Measurements from ENCODE around the gene ZNF784. TPM values are rescaled to one million over a fixed set of nuclear protein-coding genes. Genes with fewer than 3 reads are reported as not detected.

The ZNF784 gene
- total RNA-seq, 1 donor = 6.3 TPM

DNA sequence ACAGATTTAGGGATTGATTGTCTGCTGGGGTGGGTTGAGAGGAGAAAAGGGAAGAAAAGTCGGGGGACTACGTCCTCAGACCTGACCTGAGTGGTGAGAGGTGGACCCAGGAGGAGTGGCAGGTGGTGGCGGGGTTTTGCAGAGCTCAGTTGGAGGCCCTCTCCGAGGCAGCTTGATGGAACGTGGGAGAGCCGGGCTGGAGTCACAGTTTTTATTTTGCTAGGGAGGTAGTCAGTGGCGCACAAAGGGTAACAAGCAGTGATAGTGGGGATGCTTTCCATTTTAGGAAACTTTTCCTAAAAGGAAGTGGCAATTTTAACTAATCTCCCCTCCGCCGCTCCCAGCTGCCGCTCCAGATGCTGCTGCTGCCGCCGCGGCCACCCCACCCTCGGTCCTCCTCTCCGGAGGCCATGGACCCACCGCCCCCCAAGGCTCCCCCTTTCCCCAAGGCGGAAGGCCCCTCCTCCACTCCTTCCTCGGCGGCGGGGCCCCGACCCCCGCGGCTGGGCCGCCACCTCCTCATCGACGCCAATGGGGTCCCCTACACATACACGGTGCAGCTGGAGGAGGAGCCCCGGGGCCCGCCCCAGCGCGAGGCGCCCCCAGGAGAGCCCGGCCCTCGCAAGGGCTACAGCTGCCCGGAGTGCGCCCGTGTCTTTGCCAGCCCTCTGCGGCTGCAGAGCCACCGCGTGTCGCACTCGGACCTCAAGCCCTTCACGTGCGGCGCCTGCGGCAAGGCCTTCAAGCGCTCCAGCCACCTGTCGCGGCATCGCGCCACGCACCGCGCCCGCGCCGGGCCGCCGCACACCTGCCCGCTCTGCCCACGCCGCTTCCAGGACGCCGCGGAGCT lies 18.0 kb upstream of the ZNF784 start:
- Histone ChIP-seq H3K27me3 (ENCODE audit: insufficient read depth, low read length) (no peaks in the 10 kb centered on the region), H3K4me1 (ENCODE audit: insufficient read depth, low read length) (peaks cover 62% of the 10 kb centered on the region), H3K4me3 (ENCODE audit: low read length) (peak overlapping the region; percentile 54), H3K9me3 (ENCODE audit: low read depth, low read length) (no peaks in the 10 kb centered on the region)

DNA sequence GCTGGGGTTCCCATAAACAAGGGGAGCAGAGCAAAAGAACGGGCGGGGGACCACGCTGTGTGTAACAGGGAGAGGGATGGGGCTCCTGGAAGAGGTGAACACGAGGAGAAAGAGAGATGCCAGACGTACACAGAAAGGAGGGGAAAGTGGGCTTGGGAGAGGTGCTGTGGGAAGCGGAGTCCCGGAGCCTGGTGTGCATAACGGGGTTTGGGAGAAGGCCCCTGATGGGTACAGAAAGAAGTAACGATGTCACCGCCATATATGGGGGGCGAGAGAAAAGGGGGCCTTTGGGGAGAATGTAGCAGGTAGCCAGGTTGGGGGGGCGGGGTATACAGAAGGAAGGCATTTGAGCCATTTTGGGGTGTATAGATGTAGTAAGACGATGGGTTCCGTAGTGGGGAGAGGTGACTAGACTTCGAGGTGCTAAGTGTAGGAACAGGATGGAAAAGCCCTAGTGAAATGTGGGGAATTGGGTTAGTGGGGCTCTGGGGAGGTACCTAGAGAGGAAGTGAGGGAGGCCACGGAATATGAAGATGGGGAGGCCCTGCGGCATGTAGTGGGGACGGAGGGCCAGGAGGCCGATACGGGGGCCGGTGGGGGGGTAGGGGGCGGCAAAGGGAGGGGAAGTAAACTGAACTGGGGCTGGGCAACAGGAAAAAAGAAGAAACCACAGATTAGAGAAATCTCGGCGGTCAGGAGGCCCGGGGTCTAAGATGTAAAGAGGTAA lies 17.2 kb upstream of the ZNF784 start:
- Histone ChIP-seq H3K4me3 (ENCODE audit: low read length) (peak overlapping the region; percentile 54), H3K27me3 (ENCODE audit: insufficient read depth, low read length) (no peaks in the 10 kb centered on the region), H3K4me1 (ENCODE audit: insufficient read depth, low read length) (peaks cover 63% of the 10 kb centered on the region), H3K9me3 (ENCODE audit: low read depth, low read length) (no peaks in the 10 kb centered on the region)

DNA sequence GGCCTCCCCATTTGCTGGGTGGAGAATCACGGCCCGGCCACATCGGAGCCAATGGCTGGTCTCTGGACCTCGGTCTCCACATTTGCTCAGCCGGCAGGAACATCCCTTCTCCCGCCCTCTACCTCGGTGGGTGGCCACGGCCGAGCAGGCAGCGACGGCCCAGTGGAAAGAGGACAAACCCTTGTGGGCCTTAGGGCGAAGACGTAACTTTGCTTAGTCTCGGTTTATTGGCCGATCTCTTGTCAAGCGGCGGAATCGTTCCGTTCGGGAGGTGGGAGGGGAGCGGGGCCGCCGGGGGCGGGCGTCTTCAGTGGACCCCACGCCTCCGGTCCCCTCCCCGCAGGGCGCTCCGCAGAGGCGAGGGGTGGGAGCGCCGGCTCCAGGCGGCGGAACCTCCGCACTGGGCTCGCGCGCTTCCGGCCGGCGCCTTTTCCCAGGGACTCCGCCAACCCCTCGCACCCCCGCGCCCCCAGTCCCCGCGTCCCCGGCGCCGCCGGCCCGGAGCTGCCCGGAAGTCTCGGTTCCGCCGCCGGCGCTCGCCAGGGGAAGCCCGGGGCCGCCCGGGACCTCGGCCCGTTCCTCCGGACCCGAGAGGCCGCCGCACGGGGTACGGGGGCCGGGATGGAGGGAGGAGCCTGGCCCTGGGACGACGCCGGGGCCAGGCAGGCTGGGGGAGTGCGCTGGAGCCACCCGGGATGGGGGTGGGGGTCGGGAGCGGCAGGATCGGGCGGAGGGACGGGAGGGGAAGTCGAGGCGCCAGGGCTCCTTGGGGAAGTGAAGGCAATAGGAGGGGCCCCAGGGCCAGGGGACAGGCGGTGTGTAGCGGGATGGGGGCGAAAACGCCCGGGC lies 16.4 kb upstream of the ZNF784 start, which contains the start of gene ZNF580:
Gene ZNF580, plus strand, starts transcription at position 426 of the 849 bp plus-strand sequence. CDS start 1,507 bp downstream, outside the sequence.
- H3K4me1 ChIP-seq (ENCODE audit: insufficient read depth, low read length) = peaks cover 71% of the 10 kb centered on the region
- peak within 1 kb of the TSS; percentile 47 for H3K4me3 ChIP-seq (ENCODE audit: low read length)
- H3K27me3 ChIP-seq (ENCODE audit: insufficient read depth, low read length) = no peaks in the 10 kb centered on the region
- no peaks in the 10 kb centered on the region for H3K9me3 ChIP-seq (ENCODE audit: low read depth, low read length)

DNA sequence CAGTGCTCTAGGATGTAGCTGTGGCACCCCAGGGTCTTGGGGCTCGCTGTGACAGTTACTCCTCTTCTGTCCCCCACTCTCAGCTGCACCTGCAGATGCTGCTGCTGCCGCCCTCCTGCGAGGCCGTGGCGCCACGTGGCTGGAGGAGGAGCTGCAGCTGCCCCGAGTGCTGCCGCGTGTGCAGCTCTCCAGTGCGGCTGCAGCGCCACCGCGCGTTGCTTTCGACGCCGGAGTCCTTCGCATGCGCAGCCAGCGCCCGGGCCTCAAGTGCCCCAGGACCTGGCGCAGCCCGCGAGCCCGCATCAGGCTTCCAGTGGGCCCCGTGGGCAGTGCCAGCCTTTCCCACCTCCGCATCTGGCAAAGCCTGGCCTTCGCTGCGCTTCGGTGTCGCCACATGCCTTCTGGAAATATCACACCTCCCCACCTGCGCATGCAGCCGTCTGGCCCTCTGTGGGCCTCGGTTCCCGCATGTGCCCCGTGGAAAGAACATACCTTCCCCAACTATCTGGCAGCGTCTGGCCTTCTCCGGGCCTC lies 15.7 kb upstream of the ZNF784 start:
- Histone ChIP-seq H3K4me1 (ENCODE audit: insufficient read depth, low read length) (peaks cover 77% of the 10 kb centered on the region), H3K27me3 (ENCODE audit: insufficient read depth, low read length) (no peaks in the 10 kb centered on the region), H3K9me3 (ENCODE audit: low read depth, low read length) (no peaks in the 10 kb centered on the region), H3K4me3 (ENCODE audit: low read length) (no peak overlapping the region)

DNA sequence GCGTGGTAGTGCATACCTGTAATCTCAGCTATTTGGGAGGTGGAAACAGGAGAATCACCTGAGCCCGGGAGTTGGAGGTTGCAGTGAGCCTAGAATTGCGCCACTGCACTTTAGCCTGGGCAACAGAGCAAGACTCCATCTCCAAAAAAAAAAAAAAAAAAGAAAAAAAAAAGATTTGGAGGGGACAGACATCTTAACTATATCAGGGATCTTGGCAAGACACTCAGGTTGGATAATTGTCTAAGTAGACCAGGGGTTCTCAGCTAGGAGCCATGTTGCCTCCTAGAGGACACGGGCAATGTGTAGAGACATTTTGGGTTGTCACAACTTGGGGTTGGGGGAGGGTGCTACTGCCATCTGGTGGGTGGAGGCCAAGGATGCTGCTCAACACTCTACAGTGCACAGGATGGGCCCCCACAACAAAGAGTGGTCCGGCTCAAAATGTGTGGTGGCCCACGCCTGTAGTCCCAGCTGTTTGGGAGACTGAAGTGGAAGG lies 14.5 kb upstream of the ZNF784 start:
- no peaks in the 10 kb centered on the region for H3K9me3 ChIP-seq (ENCODE audit: low read depth, low read length)
- H3K27me3 ChIP-seq (ENCODE audit: insufficient read depth, low read length) = no peaks in the 10 kb centered on the region
- peaks cover 74% of the 10 kb centered on the region for H3K4me1 ChIP-seq (ENCODE audit: insufficient read depth, low read length)
- H3K4me3 ChIP-seq (ENCODE audit: low read length) = no peak overlapping the region

DNA sequence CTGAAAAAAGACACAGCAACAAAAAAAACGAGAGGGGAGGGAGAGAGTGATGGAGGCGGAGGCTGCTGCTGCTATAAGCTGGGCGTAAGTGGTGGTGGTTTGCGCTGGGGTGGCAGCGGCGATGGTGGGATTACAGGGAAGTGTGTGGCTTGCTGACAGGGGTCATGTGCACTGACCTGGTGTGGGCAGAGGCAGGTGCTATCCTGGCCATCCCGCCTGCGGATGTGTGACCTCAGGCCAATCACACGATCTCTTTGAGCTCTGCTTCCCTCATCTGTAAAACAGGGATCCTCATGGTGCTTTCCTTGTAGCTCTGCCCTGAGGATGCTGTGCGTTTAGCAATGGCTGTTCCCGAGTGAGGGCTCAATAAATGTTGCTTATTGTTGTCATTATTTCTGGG lies 13.2 kb upstream of the ZNF784 start:
- Histone ChIP-seq H3K27me3 (ENCODE audit: insufficient read depth, low read length) (no peaks in the 10 kb centered on the region), H3K9me3 (ENCODE audit: low read depth, low read length) (no peaks in the 10 kb centered on the region), H3K4me3 (ENCODE audit: low read length) (no peak overlapping the region), H3K4me1 (ENCODE audit: insufficient read depth, low read length) (peaks cover 71% of the 10 kb centered on the region)

DNA sequence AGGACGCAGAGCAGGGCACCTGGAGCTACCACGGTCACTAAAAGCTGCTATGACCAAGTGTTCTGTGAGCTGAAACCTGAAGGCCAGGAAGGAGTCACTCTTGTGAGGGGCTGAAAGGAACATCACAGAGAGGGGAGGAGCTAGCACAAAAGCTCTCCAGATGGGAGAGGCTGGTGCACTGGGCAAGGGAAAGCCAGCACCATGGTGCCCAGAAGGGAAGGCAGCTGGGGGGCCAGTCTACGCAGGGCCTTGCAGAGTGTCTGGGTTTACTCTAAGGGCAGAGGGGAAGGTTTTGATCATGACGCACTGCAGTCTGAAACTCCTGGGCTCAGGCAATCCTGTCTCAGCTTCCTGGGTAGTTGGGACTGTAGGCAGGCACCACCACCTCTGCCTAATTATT lies 12.4 kb upstream of the ZNF784 start:
- no peak overlapping the region for H3K4me3 ChIP-seq (ENCODE audit: low read length)
- H3K4me1 ChIP-seq (ENCODE audit: insufficient read depth, low read length) = peaks cover 72% of the 10 kb centered on the region
- H3K9me3 ChIP-seq (ENCODE audit: low read depth, low read length) = no peaks in the 10 kb centered on the region
- no peaks in the 10 kb centered on the region for H3K27me3 ChIP-seq (ENCODE audit: insufficient read depth, low read length)

DNA sequence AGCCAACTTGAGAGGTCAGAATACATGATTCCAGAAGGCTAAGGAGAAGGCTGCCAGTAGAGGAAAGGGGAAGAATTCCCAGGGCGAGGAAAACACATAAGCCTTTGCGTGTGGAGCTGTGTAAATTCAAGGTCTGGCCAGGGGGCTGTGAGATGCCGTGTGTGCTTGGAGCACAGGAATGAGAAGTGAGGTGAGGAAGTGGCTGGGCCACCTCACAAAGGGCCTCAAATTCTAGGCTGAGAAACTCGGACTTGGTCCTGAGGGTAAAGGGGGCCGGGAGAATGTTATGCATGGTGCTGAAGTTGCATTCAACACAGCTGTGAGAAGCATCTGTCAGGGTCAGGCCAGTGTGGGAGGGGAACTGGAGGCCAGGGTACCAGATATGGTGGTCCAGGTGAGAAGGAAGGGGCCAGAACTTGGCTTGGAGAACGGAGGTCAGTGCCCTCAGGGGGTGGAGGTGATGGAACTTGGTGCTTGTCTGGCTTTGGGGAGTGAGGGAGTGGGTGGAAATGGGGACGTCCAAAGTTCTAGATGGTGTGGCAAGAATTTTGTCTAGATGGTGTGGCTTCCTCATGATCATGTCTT lies 11.6 kb upstream of the ZNF784 start:
- peaks cover 69% of the 10 kb centered on the region for H3K4me1 ChIP-seq (ENCODE audit: insufficient read depth, low read length)
- H3K4me3 ChIP-seq (ENCODE audit: low read length) = peak overlapping the region; percentile 75
- H3K27me3 ChIP-seq (ENCODE audit: insufficient read depth, low read length) = no peaks in the 10 kb centered on the region
- no peaks in the 10 kb centered on the region for H3K9me3 ChIP-seq (ENCODE audit: low read depth, low read length)

DNA sequence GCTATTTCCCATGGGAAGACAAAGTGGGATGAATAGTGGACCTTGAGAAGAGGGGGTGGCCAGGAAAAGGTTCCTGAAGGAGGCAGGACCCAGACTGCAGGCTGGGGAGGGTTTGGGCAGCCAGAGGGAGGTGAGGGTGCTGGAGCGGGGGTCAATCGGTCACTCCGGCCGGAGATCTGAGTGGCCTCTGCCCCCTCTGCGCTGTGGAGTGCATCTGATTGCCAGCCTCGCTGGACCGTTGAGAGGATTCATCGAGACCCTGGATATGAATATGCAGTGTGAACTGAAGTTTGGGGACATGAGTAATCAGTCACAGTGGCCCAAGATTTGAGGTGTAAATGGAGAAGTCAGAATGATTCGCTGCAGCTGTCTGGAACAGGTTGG lies 11.0 kb upstream of the ZNF784 start:
- H3K9me3 ChIP-seq (ENCODE audit: low read depth, low read length) = no peaks in the 10 kb centered on the region

DNA sequence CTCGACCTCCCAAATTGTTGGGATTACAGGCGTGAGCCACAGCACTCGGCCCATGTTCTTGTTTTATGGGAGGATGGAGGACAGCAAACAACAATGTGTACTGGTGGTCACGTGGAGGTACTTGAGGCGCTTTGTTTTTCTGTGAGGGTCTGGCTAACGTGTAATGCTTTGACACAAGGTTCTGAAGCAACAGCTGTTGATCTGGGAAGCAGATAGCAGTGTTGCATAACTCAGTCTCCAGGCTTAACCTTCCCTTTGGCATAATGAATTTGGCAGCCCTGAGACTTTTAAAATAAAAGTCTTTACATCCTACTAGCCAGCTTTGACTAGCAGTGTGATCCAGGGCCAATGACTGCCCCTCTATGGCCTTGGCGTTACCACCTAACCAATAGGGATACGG lies 9.5 kb upstream of the ZNF784 start:
- no peaks in the 10 kb centered on the region for H3K27me3 ChIP-seq (ENCODE audit: insufficient read depth, low read length)
- no peaks in the 10 kb centered on the region for H3K9me3 ChIP-seq (ENCODE audit: low read depth, low read length)
- H3K4me1 ChIP-seq (ENCODE audit: insufficient read depth, low read length) = peaks cover 56% of the 10 kb centered on the region
- H3K4me3 ChIP-seq (ENCODE audit: low read length) = no peak overlapping the region

More for the DNA sequence above, 11.0 kb upstream of the ZNF784 start:
- no peaks in the 10 kb centered on the region for H3K27me3 ChIP-seq (ENCODE audit: insufficient read depth, low read length)
- H3K4me1 ChIP-seq (ENCODE audit: insufficient read depth, low read length) = peaks cover 66% of the 10 kb centered on the region
- H3K4me3 ChIP-seq (ENCODE audit: low read length) = peak overlapping the region; percentile 75

DNA sequence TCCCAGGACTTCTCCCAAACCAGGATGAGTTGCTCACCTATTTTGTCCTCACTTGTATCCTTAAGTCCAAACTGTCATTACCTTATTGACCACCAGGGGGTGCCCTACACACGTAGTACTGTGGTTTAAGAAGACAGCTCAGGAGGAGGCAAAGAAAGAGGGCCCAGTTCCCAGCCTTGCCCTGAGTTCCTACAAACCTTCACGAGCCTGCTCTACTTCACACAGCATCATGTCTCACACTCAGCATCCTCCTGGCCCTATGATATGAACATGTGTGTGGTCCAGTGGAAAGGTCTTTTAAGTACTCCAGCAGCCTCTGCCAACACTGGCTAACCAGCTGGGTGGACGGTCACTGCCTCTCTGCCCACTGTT lies 8.1 kb upstream of the ZNF784 start:
- H3K4me1 ChIP-seq (ENCODE audit: insufficient read depth, low read length) = peaks cover 48% of the 10 kb centered on the region
- no peak overlapping the region for H3K4me3 ChIP-seq (ENCODE audit: low read length)
- H3K9me3 ChIP-seq (ENCODE audit: low read depth, low read length) = no peaks in the 10 kb centered on the region
- no peaks in the 10 kb centered on the region for H3K27me3 ChIP-seq (ENCODE audit: insufficient read depth, low read length)

DNA sequence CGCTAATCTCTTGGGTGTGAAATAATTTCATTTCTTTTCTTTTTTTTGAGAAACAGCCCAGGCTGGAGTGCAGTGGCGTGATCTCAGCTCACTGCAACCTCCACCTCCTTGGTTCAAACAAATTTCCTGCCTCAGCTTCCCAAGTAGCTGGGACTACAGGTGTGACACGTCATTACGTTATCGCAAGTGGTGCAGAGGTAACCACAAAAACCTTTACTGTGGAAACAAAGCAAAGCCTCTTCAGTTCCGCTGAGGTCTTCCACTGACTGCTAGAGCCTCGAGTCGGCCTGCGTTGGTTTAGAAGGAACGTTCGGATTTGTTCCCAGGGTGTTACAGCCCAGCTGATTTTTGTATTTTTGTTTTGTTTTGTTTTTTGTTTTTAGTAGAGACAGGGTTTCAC lies 2.0 kb upstream of the ZNF784 start:
- Histone ChIP-seq H3K4me1 (ENCODE audit: insufficient read depth, low read length) (peaks cover 30% of the 10 kb centered on the region), H3K27me3 (ENCODE audit: insufficient read depth, low read length) (no peaks in the 10 kb centered on the region), H3K4me3 (ENCODE audit: low read length) (no peak overlapping the region), H3K9me3 (ENCODE audit: low read depth, low read length) (no peaks in the 10 kb centered on the region)

DNA sequence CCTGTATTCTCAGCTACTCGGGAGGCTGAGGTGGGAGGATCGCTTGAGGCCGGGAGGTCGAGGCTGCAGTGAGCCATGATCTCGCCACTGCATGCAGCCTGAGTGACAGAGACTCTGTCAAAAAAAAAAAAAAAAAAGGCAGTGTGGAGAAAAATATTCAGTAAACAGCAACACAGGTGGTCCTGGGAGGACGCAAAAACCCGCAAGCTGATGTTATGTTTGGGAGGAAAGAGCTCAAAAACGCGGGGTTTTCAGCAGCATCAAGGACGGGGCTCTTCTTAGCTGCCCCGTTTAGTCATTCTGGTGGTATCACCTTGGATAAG lies 599 bp upstream of the ZNF784 start:
- Histone ChIP-seq H3K4me3 (ENCODE audit: low read length) (peak overlapping the region; percentile 38), H3K9me3 (ENCODE audit: low read depth, low read length) (no peaks in the 10 kb centered on the region), H3K4me1 (ENCODE audit: insufficient read depth, low read length) (peaks cover 44% of the 10 kb centered on the region), H3K27me3 (ENCODE audit: insufficient read depth, low read length) (no peaks in the 10 kb centered on the region)

DNA sequence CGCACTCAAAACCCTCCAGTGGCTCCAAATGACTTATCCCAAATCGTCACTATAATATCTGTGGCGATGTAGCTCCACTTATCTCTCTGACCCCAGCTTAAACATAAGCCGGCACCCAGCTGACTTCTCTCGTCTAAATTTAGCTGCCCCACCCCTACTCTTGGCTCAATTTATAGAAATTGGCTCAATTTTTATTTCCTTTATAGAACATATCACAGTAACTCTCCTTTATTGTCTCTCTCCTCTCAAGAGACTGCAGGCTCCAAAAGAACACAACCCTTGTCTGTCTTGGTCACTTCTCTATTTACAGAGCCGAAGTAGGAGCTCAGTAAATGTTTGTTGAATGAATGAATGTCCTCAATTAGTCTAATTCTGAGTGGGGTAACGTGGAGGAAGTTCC lies 805 bp downstream of the ZNF784 start:
- H3K9me3 ChIP-seq (ENCODE audit: low read depth, low read length) = no peaks in the 10 kb centered on the region
- H3K4me1 ChIP-seq (ENCODE audit: insufficient read depth, low read length) = peaks cover 58% of the 10 kb centered on the region
- H3K27me3 ChIP-seq (ENCODE audit: insufficient read depth, low read length) = no peaks in the 10 kb centered on the region
- no peak overlapping the region for H3K4me3 ChIP-seq (ENCODE audit: low read length)

All from mononuclear cell (primary cell).